ENCODE measurements around the gene OTUD5. TPM values are rescaled to one million over a fixed set of nuclear protein-coding genes. Genes with fewer than 3 reads are reported as not detected.

Gene OTUD5, protein sequence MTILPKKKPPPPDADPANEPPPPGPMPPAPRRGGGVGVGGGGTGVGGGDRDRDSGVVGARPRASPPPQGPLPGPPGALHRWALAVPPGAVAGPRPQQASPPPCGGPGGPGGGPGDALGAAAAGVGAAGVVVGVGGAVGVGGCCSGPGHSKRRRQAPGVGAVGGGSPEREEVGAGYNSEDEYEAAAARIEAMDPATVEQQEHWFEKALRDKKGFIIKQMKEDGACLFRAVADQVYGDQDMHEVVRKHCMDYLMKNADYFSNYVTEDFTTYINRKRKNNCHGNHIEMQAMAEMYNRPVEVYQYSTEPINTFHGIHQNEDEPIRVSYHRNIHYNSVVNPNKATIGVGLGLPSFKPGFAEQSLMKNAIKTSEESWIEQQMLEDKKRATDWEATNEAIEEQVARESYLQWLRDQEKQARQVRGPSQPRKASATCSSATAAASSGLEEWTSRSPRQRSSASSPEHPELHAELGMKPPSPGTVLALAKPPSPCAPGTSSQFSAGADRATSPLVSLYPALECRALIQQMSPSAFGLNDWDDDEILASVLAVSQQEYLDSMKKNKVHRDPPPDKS
- 60.4 to 71.4 TPM (median 64.7 TPM) in 5 replicates for total RNA-seq (2022; extraction: Qiagen RNA extraction; ENCODE audit: low read depth)

DNA sequence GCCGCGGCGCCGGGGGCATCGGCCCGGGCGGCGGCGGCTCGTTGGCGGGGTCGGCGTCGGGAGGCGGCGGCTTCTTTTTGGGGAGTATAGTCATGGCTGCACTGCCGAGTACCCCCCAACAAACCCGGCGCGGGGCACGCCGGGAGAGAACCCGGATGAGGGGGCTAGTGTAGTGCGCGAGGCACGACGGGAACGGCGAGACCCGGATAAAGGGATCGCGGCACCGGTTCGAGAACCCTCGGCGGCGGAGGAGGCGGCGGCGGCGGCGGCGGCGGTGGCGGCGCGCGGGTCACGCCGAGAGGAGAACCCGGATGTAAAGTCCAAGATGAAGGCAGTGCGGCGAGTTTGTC, at the start of gene OTUD5:
Gene OTUD5, minus strand, starts transcription at position 131 of the 350 bp plus-strand sequence. Its CDS starts 37 bp downstream, at position 94.

DNA sequence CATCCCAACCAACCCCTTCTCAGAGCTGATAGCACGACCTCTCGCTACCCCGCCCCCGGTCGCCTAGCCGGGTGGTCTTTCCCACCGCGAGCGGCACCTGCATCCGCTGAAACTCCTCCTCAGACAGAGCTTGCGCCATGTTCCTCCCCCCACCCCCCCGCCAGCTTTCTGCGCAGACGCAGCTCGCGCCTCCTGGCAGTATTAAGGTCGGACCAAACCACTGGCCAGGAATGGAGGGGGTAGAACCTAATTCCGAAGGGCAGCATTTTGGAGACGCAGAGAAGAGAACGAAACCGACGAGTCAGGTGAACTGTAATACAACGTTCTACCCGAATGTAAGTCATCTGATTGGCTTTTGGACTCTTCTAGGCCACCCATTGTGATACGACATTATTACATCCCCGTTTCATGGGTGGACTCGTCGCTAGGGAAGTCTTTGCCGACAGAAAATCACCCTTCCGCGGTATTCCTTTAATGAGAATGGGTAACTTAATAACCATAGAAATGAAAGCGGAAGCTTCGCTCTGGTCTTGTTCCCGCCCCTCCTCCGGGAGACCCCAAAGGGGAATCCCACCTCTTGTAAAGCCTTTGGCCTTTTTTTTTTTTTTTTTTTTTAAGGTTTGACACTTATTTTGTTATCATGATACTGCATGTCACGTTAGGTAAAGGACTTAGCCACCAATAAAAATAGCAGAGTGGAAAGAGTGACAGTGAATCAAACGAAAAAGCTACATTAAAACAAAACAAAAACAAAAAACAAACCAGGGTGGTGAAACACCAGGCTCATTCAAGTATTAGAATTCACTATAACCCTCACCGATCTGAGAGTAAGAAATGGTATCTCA, 44.9 kb upstream of the OTUD5 start, which contains the start of gene GRIPAP1:
Gene GRIPAP1, minus strand, starts transcription at position 174 of the 845 bp plus-strand sequence. Its CDS starts 35 bp downstream, at position 139.

DNA sequence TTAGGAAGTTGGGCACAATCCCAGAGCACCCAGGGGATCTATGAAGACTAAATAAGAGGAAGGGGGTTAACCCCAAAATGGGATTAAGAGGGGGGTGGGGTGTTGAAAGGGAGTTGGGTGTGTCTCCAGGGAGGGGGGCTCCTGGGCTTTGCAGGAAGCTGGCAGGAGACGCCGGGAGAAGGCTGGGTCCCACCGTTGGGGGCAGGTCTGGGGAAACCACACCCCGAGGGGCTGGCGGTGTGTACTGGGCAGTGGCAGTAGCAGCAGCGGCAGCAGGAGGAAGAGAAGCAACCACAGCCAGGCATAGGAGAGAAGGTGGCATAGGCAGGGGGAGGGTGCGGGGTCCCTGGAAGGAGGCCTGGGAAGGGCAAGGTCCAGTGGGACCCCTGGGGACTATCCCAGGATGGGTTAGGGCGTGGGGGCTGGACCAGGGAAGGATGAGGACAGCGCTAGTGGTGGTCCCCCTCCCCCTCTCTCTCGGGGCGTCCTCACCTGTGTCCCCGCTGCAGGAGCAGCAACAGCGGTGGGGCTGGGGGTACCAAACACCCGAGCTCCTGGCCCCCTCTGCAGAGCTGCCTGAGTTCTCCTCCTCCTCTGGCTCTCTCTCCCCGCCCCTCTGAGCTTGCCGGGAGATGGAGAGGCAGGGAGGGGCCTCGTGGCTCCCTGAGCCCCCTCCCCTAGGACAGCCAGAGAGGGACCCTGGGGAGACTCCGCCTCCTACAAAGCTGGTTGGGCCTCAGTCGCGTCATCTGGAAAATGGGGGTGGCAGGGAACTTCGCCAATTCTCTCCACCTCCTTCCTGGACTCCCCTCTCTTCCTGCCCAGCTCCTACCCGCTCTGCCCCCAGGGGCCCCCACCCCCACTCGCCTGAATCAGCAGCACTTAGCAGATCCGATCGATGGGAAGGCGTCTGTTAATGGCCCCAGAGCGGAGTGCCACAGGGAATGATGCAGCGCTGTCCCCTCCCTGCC, 14.1 kb upstream of the OTUD5 start, which contains the start of gene KCND1:
Gene KCND1, minus strand, starts transcription at position 596 of the 971 bp plus-strand sequence. CDS start 1,573 bp downstream, outside the sequence.

DNA sequence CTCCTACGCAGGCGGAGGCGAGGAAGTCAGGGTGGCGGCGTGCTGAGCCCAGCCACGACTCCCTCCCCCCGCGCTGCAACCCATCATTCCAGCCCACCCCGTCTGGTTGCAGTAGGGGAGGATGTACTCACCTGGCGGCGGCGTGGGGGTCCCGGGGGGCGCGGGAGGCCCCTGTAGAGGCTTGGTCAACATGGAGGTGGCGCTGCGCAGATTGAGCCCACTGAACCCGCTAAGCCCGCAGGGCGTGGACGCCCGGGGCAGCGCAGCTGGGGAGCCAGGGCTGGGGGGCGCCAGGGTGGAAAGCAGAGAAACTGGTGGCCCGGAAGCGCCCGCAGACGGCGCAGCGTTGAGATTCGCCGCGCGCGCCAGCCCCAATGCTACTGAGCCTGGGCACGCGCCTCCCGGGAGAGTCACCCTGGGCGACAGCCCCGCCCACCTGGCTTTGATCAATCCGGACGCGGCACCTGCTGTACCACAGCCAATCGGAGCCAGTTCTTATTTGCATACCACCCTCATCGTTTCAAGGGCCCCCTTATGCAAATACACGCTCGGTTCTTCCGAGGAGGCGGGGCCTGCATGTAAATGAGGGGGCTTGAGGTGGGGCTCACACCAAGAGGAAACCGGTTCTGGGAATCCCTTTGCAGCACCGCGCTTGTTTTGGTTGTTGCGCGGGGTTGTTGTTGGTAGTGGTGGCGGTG, 38.6 kb downstream of the OTUD5 start, which contains the start of gene PIM2:
Gene PIM2, minus strand, starts transcription at position 382 of the 698 bp plus-strand sequence. Its CDS starts 190 bp downstream, at position 192.

DNA sequence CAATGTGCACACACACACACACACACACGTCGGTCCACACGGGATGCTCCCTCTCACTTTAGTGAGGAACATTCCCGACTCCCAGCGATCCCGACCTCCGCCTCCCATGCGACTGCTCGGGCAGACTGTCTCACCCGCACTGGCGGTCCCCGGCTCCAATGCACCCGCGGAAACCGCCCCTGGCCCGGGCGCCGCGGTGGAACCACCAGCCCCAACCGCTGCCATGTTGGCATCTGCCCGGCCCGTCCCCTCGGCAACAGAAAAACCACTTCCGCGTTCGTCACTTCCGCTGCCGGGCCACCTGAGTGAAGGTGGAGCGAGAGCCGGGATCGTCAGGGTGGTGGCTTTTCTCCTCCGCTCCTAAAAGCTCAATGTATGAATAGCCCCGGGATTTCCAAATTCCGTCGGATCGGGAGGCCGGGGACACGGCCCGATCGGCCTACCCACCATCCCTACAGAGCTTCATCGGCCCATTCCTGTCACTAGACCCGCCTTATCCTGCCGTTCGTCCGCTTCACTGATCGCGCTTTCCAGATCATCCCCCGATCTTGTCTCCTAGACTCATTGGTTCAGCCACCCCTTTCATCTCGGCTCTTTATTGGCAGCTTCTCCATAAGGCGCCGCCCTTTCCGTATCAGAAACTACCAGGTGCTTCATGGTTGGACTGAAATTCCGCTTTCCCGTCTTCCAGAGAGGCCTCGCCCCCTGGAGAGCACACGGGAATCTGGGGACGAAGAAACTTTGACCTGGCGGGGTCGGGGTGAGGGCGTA, 45.8 kb downstream of the OTUD5 start, which contains the start of gene SLC35A2:
Gene SLC35A2, minus strand, starts transcription at position 235 of the 771 bp plus-strand sequence. Its CDS starts 10 bp downstream, at position 225.

DNA sequence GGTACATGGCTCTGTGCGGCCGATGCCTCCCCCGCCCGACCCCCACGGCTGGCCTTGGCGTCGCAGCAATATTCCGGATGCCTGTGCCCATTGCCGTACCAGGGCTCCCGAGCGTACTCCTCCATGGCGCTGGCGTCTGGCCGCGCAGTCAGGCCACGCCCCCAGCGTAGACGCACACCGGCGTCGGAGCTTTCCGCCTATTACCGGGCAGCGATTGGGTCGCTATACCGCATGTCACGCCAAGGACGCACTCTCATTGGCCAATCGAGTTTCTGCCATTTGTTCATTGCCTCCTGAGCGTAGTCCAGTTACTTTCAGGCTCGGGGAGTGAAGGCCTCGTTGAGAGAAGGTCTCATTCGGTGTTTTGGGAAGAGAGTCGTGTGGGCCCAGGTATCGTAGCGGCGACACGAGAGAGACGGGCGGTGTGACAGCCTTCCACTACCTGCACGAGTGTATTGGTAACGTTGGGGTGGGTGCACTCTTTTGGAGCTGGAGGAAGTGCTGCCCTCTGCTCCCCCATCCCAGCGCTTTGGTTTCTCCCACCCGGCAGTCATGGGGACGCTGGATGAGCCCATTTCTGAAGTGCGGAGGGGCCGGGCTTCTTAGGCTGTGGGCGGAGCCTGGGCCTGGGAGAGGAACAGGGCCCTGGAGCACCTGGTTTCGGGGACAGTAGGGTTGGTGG, 59.6 kb downstream of the OTUD5 start, which contains the start of the genes PQBP1 and TIMM17B:
Gene PQBP1, plus strand, starts transcription at position 306 of the 682 bp plus-strand sequence. CDS start 580 bp downstream, outside the sequence.
Gene TIMM17B, minus strand, starts transcription at position 144 of the 682 bp plus-strand sequence. Its CDS starts 19 bp downstream, at position 125.

Other genes with a start within 250 kb of the OTUD5 start
- gene GLOD5, start 195.9 kb downstream of the OTUD5 start, total RNA-seq (2022; extraction: Qiagen RNA extraction; ENCODE audit: low read depth): not detected in 5 replicates
- gene GATA1, start 171.0 kb downstream of the OTUD5 start, total RNA-seq (2022; extraction: Qiagen RNA extraction; ENCODE audit: low read depth): not detected in 5 replicates
- 24.5 to 38.5 TPM (median 32.5 TPM) in 5 replicates for gene HDAC6, start 155.5 kb downstream of the OTUD5 start, total RNA-seq (2022; extraction: Qiagen RNA extraction; ENCODE audit: low read depth)
- gene ERAS, start 131.1 kb downstream of the OTUD5 start, total RNA-seq (2022; extraction: Qiagen RNA extraction; ENCODE audit: low read depth): 0.19 TPM in 1 of 5 replicates, not detected in the others
- gene PCSK1N, start 122.0 kb downstream of the OTUD5 start, total RNA-seq (2022; extraction: Qiagen RNA extraction; ENCODE audit: low read depth): 14.2 to 57.6 TPM (median 52.0 TPM) in 5 replicates
- 65.2 to 99.9 TPM (median 98.2 TPM) in 5 replicates for gene TIMM17B, start 59.8 kb downstream of the OTUD5 start, total RNA-seq (2022; extraction: Qiagen RNA extraction; ENCODE audit: low read depth)
- 88.6 to 103 TPM (median 94.0 TPM) in 5 replicates for gene PQBP1, start 59.7 kb downstream of the OTUD5 start, total RNA-seq (2022; extraction: Qiagen RNA extraction; ENCODE audit: low read depth)
- gene SLC35A2, start 46.0 kb downstream of the OTUD5 start, total RNA-seq (2022; extraction: Qiagen RNA extraction; ENCODE audit: low read depth): 42.8 to 68.8 TPM (median 65.0 TPM) in 5 replicates
- gene PIM2, start 38.6 kb downstream of the OTUD5 start, total RNA-seq (2022; extraction: Qiagen RNA extraction; ENCODE audit: low read depth): 8.5 to 10.0 TPM (median 9.0 TPM) in 5 replicates
- 0.92 to 1.6 TPM (median 1.2 TPM) in 5 replicates for gene KCND1, start 14.2 kb upstream of the OTUD5 start, total RNA-seq (2022; extraction: Qiagen RNA extraction; ENCODE audit: low read depth)
- 15.0 to 24.2 TPM (median 23.6 TPM) in 5 replicates for gene GRIPAP1, start 44.7 kb upstream of the OTUD5 start, total RNA-seq (2022; extraction: Qiagen RNA extraction; ENCODE audit: low read depth)
- gene TFE3, start 85.8 kb upstream of the OTUD5 start, total RNA-seq (2022; extraction: Qiagen RNA extraction; ENCODE audit: low read depth): 38.3 to 57.8 TPM (median 54.4 TPM) in 5 replicates
- 2.1 to 4.9 TPM (median 3.8 TPM) in 5 replicates for gene CCDC120, start 101.4 kb upstream of the OTUD5 start, total RNA-seq (2022; extraction: Qiagen RNA extraction; ENCODE audit: low read depth)
- gene PRAF2, start 116.4 kb upstream of the OTUD5 start, total RNA-seq (2022; extraction: Qiagen RNA extraction; ENCODE audit: low read depth): 37.3 to 50.2 TPM (median 43.8 TPM) in 5 replicates
- 44.3 to 60.4 TPM (median 58.1 TPM) in 5 replicates for gene WDR45, start 122.3 kb upstream of the OTUD5 start, total RNA-seq (2022; extraction: Qiagen RNA extraction; ENCODE audit: low read depth)
- 19.8 to 26.6 TPM (median 24.5 TPM) in 5 replicates for gene GPKOW, start 166.1 kb upstream of the OTUD5 start, total RNA-seq (2022; extraction: Qiagen RNA extraction; ENCODE audit: low read depth)
- 1.3 to 3.7 TPM (median 3.6 TPM) in 5 replicates for gene MAGIX, start 205.2 kb upstream of the OTUD5 start, total RNA-seq (2022; extraction: Qiagen RNA extraction; ENCODE audit: low read depth)
- 328 to 445 TPM (median 434 TPM) in 5 replicates for gene PLP2, start 214.3 kb upstream of the OTUD5 start, total RNA-seq (2022; extraction: Qiagen RNA extraction; ENCODE audit: low read depth)
- 13.7 to 20.3 TPM (median 18.2 TPM) in 5 replicates for gene PRICKLE3, start 228.8 kb upstream of the OTUD5 start, total RNA-seq (2022; extraction: Qiagen RNA extraction; ENCODE audit: low read depth)
- gene SYP, start 242.6 kb upstream of the OTUD5 start, total RNA-seq (2022; extraction: Qiagen RNA extraction; ENCODE audit: low read depth): 2.2 to 3.4 TPM (median 3.1 TPM) in 5 replicates